ENCODE results near the gene AOC3.

- TF ChIP-seq CTCF (IDR thresholded peaks at IDR 0.05) (no peak), TP53 (CRISPR knock-in tag; IDR thresholded peaks at IDR 0.05) (no peak), POLR2A (IDR thresholded peaks at IDR 0.05; ENCODE audit: low read length) (peak; percentile 98), ZNF302 (CRISPR knock-in tag; IDR thresholded peaks at IDR 0.05) (no peak; the same call in 1 of the 2 replicates), BHLHE40 (IDR thresholded peaks at IDR 0.05; ENCODE audit: low read depth, low read length) (peak; percentile 99), EP300 (IDR thresholded peaks at IDR 0.05) (no peak), NR3C1 (IDR thresholded peaks at IDR 0.05) (no peak), RAD21 (conservative IDR thresholded peaks at IDR 0.05 in 1 of 2, IDR thresholded peaks at IDR 0.05 in 1 of 2) (no peak; a peak in 1 of 5 replicates), POLR2AphosphoS2 (conservative IDR thresholded peaks at IDR 0.05; ENCODE audit: low read length) (no peak), CHD2 (IDR thresholded peaks at IDR 0.05; ENCODE audit: low read length, partially characterized antibody) (no peak), KDM5A (IDR thresholded peaks at IDR 0.05) (peak; percentile 90)
- TF ChIP-seq, protein P1, sequence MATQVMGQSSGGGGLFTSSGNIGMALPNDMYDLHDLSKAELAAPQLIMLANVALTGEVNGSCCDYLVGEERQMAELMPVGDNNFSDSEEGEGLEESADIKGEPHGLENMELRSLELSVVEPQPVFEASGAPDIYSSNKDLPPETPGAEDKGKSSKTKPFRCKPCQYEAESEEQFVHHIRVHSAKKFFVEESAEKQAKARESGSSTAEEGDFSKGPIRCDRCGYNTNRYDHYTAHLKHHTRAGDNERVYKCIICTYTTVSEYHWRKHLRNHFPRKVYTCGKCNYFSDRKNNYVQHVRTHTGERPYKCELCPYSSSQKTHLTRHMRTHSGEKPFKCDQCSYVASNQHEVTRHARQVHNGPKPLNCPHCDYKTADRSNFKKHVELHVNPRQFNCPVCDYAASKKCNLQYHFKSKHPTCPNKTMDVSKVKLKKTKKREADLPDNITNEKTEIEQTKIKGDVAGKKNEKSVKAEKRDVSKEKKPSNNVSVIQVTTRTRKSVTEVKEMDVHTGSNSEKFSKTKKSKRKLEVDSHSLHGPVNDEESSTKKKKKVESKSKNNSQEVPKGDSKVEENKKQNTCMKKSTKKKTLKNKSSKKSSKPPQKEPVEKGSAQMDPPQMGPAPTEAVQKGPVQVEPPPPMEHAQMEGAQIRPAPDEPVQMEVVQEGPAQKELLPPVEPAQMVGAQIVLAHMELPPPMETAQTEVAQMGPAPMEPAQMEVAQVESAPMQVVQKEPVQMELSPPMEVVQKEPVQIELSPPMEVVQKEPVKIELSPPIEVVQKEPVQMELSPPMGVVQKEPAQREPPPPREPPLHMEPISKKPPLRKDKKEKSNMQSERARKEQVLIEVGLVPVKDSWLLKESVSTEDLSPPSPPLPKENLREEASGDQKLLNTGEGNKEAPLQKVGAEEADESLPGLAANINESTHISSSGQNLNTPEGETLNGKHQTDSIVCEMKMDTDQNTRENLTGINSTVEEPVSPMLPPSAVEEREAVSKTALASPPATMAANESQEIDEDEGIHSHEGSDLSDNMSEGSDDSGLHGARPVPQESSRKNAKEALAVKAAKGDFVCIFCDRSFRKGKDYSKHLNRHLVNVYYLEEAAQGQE (IDR thresholded peaks at IDR 0.05) = no peak; the same call in 1 of the 2 replicates
- TF ChIP-seq, protein P2, sequence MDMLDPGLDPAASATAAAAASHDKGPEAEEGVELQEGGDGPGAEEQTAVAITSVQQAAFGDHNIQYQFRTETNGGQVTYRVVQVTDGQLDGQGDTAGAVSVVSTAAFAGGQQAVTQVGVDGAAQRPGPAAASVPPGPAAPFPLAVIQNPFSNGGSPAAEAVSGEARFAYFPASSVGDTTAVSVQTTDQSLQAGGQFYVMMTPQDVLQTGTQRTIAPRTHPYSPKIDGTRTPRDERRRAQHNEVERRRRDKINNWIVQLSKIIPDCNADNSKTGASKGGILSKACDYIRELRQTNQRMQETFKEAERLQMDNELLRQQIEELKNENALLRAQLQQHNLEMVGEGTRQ (IDR thresholded peaks at IDR 0.05) = peak; percentile 69
- TF ChIP-seq, protein P3, sequence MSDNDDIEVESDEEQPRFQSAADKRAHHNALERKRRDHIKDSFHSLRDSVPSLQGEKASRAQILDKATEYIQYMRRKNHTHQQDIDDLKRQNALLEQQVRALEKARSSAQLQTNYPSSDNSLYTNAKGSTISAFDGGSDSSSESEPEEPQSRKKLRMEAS (IDR thresholded peaks at IDR 0.05) = peak; percentile 100
These were observed 17.8 kb upstream of the AOC3 start, which contains the start of gene PSME3 for GRCh38 chr17:42832934-42833766.
